HK-2 (cell line): ENCODE data around the gene CRKL.

Experiments
- DNase-seq: peaks from one replicate; pipeline ENCODE4 v3.0.0-alpha.2; 2018; ENCODE audit not compliant: unreplicated experiment

Gene CRKL

GRCh38 chr22:20951932-20952380, 34.7 kb downstream of the CRKL start:
- DNase-seq, result no peak

- no peak for DNase-seq
Measured at GRCh38 chr22:20952544-20953341, 35.5 kb downstream of the CRKL start.

- no peak for DNase-seq
Measured at GRCh38 chr22:20953342-20953608, 36.1 kb downstream of the CRKL start.

GRCh38 chr22:20953668-20954500, 36.7 kb downstream of the CRKL start:
- DNase-seq, result no peak

GRCh38 chr22:20955548-20955947, 38.3 kb downstream of the CRKL start:
- no peak for DNase-seq

GRCh38 chr22:20956258-20957101, 39.3 kb downstream of the CRKL start:
- DNase-seq, result peak; percentile 58

GRCh38 chr22:20957102-20957682, 40.0 kb downstream of the CRKL start:
- DNase-seq, result peak; percentile 52

GRCh38 chr22:20957683-20958431, 40.6 kb downstream of the CRKL start:
- DNase-seq, result peak; percentile 75

GRCh38 chr22:20959578-20960461, 42.6 kb downstream of the CRKL start:
- no peak for DNase-seq

GRCh38 chr22:20960609-20961008, 43.4 kb downstream of the CRKL start:
- no peak for DNase-seq

- DNase-seq, result no peak
Measured at GRCh38 chr22:20962491-20962945, 45.3 kb downstream of the CRKL start.

- DNase-seq, result no peak
Measured at GRCh38 chr22:20963201-20964052, 46.2 kb downstream of the CRKL start.

- no peak for DNase-seq
Measured at GRCh38 chr22:20964090-20964798, 47.0 kb downstream of the CRKL start.

GRCh38 chr22:20964799-20965103, 47.5 kb downstream of the CRKL start:
- no peak for DNase-seq

GRCh38 chr22:20965104-20965887, 48.1 kb downstream of the CRKL start:
- DNase-seq, result no peak

- DNase-seq, result no peak
Measured at GRCh38 chr22:20965888-20966855, 49.0 kb downstream of the CRKL start.
